GM12873 (cell line): ENCODE data around the gene S100A7A.

Source experiments
- CTCF ChIP-seq: IDR thresholded peaks from 2 replicates; pipeline ENCODE4 v1.5.1; 2012; ENCODE audit warnings: low read depth, mild to moderate bottlenecking, moderate library complexity, low read length, control low read depth; ENCODE audit not compliant: insufficient read depth; ENCODE audit errors: missing control alignments

The S100A7A gene

GRCh38 chr1:153422450-153423068 lies 6.2 kb downstream of the S100A7A start:
- no peak for TF ChIP-seq CTCF

- no peak for TF ChIP-seq CTCF
Measured at GRCh38 chr1:153426809-153427208, 10.5 kb downstream of the S100A7A start.

- TF ChIP-seq CTCF: no peak
Measured at GRCh38 chr1:153428073-153428638, 11.8 kb downstream of the S100A7A start.

GRCh38 chr1:153428791-153429190 lies 12.5 kb downstream of the S100A7A start:
- no peak for TF ChIP-seq CTCF

GRCh38 chr1:153429266-153430165 lies 13.2 kb downstream of the S100A7A start:
- TF ChIP-seq CTCF: no peak

GRCh38 chr1:153430166-153430553 lies 13.8 kb downstream of the S100A7A start:
- TF ChIP-seq CTCF: no peak

- TF ChIP-seq CTCF: no peak
Measured at GRCh38 chr1:153430561-153430960, 14.2 kb downstream of the S100A7A start.
